Colonic mucosa (tissue), 4 donors: Measurements from ENCODE around the gene DIAPH3. TPM values are rescaled to one million over a fixed set of nuclear protein-coding genes. Genes with fewer than 3 reads are reported as not detected.

ENCODE experiments used
- DNase-seq: peaks from one replicate; pipeline ENCODE4 v3.0.0-alpha.2; 2020
- H3K27ac ChIP-seq: fragments of 200-600 bp; one replicate; pipeline ENCODE4 v1.8.0; 2021
- H3K27me3 ChIP-seq: fragments of 200-600 bp; one replicate; pipeline ENCODE4 v1.8.0; 2021
- H3K36me3 ChIP-seq: fragments of 200-600 bp; one replicate; pipeline ENCODE4 v1.8.0; 2021
- H3K4me1 ChIP-seq: fragments of 200-600 bp; one replicate; pipeline ENCODE4 v1.8.0; 2021; ENCODE audit warnings: mild to moderate bottlenecking
- H3K4me3 ChIP-seq: fragments of 200-600 bp; one replicate; pipeline ENCODE4 v1.8.0; 2021
- H3K9ac ChIP-seq, 2 donors: one replicate each; pipeline ENCODE4 v1.7.0; 2013; ENCODE audit warnings: control low read depth in 2 of 2, low read depth in 2 of 2, low read length in 2 of 2
- H3K9me3 ChIP-seq: fragments of 200-600 bp; one replicate; pipeline ENCODE4 v1.8.0; 2021
- intact Hi-C: fragments of 100-400 bp; cut with DNase I; formaldehyde crosslinking; loops from one replicate; pipeline ENCODE4 v1.14.1; 2022
- total RNA-seq, 2 donors: library from RNA; stranded (reverse); fragmentation: NEBNext Ultra II Directional in 1 of 2; extraction: Animal tissue kit (Norgen Biotek cat#: 25700) in 1 of 2; gene quantifications; one replicate each; pipeline ENCODE4 v1.2.1, GENCODE V29; 2021
- TF ChIP-seq, protein P1 (sequence below): fragments of 200-600 bp; IDR thresholded peaks from one replicate; pipeline ENCODE4 v1.8.0; 2022; ENCODE audit warnings: antibody characterized with exemption, mild to moderate bottlenecking
- donor health status: healthy.
- donor health status: DM: no; HTN: no; CAD: no.
- donor health status: DM: no; HTN: no; CAD: no.

Gene DIAPH3
- total RNA-seq, 2 donors from 2014 or later: 5.1 to 14.5 TPM

DNA sequence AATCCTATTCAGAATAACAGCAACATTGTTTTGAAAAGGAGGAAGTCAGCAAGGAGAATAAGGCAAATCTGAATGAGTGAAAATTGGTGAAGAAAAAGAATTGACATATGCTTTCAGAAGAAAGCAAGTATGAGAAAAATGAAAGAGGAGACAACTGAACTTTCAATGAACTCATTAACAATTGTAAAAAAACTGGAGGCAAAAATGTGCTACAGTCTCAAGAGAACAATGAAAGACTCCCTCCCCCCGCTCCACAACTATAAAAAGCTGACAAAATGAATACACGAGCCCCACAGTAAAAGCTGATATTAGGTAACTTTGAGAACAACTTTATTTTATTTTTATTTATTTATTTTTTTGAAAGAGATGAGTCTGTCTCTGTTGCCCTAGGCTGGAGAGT lies 373.1 kb downstream of the DIAPH3 start:
- H3K9ac ChIP-seq: no peak overlapping the region
- H3K9me3 ChIP-seq: no peaks in the 10 kb centered on the region

GRCh38 chr13:59789558-59789957 lies 374.2 kb downstream of the DIAPH3 start:
- Histone ChIP-seq H3K27me3 (no peaks in the 10 kb centered on the region), H3K4me3 (no peak overlapping the region), H3K4me1 (no peaks in the 10 kb centered on the region), H3K9ac (no peak overlapping the region), H3K27ac (no peak overlapping the region), H3K9me3 (no peaks in the 10 kb centered on the region), H3K36me3 (no peaks in the 10 kb centered on the region)
- intact Hi-C loops: no loop called here
- DNase-seq: no peak
- TF ChIP-seq, protein P1, sequence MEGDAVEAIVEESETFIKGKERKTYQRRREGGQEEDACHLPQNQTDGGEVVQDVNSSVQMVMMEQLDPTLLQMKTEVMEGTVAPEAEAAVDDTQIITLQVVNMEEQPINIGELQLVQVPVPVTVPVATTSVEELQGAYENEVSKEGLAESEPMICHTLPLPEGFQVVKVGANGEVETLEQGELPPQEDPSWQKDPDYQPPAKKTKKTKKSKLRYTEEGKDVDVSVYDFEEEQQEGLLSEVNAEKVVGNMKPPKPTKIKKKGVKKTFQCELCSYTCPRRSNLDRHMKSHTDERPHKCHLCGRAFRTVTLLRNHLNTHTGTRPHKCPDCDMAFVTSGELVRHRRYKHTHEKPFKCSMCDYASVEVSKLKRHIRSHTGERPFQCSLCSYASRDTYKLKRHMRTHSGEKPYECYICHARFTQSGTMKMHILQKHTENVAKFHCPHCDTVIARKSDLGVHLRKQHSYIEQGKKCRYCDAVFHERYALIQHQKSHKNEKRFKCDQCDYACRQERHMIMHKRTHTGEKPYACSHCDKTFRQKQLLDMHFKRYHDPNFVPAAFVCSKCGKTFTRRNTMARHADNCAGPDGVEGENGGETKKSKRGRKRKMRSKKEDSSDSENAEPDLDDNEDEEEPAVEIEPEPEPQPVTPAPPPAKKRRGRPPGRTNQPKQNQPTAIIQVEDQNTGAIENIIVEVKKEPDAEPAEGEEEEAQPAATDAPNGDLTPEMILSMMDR: no peak

More for the DNA sequence above, 373.1 kb downstream of the DIAPH3 start:
- no peak for DNase-seq
- H3K27me3 ChIP-seq: no peaks in the 10 kb centered on the region
- intact Hi-C loops: no loop called here
- no peaks in the 10 kb centered on the region for H3K36me3 ChIP-seq
- H3K27ac ChIP-seq: no peak overlapping the region
- no peak overlapping the region for H3K4me3 ChIP-seq
- no peaks in the 10 kb centered on the region for H3K4me1 ChIP-seq
- TF ChIP-seq, protein P1: no peak

DNA sequence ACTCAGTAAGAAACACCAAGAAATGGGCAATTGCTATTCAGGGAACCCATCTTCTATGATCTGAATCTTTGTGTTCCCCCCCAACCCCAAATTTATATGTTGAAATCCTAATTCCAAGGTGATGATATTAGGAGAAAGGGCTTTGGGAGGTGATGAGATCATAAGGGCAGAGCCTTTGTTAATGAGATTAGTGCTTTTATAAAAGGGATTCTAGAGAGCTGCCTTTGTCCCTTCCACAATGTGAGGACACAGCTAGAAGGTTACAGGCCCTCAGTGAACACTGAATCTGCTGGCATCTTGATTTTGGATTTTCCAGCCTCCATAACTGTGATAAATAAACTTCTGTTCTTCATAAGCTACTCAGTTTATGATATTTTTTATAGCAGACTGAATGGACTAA lies 376.0 kb downstream of the DIAPH3 start:
- TF ChIP-seq, protein P1: no peak
- H3K27ac ChIP-seq: no peak overlapping the region
- no peaks in the 10 kb centered on the region for H3K27me3 ChIP-seq
- intact Hi-C loops: no loop called here
- no peaks in the 10 kb centered on the region for H3K9me3 ChIP-seq
- H3K4me1 ChIP-seq: no peaks in the 10 kb centered on the region
- H3K4me3 ChIP-seq: no peak overlapping the region
- no peak overlapping the region for H3K9ac ChIP-seq
- H3K36me3 ChIP-seq: no peaks in the 10 kb centered on the region
- DNase-seq: no peak

DNA sequence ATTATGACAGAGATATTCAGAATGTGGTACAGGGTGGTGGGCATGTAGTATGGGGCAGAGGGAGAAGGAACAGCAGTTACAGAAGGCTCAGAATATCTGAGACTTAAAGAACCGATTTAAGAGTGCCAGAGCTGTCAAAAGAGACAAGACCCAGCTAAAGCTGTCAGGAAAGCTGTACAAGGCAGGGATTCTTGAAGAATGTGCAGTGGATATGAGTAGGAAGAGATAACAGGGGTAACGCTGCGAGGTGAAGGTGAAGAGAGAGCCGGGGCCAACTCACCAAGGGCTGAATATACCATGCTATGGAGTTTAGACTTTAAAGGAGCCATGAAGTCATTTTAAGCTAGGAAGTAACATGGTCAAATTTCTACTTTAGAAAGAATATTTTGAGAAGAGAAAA lies 381.0 kb downstream of the DIAPH3 start:
- TF ChIP-seq, protein P1: no peak
- Histone ChIP-seq H3K4me3 (no peak overlapping the region), H3K9me3 (no peaks in the 10 kb centered on the region)

GRCh38 chr13:59780058-59780457 lies 383.7 kb downstream of the DIAPH3 start:
- Histone ChIP-seq H3K27ac (no peak overlapping the region), H3K9ac (no peak overlapping the region), H3K27me3 (no peaks in the 10 kb centered on the region), H3K9me3 (no peaks in the 10 kb centered on the region), H3K36me3 (no peaks in the 10 kb centered on the region), H3K4me3 (no peak overlapping the region), H3K4me1 (no peaks in the 10 kb centered on the region)
- no peak for DNase-seq
- TF ChIP-seq, protein P1: no peak
- intact Hi-C loops: no loop called here

More for the DNA sequence above, 381.0 kb downstream of the DIAPH3 start:
- H3K4me1 ChIP-seq: no peaks in the 10 kb centered on the region
- intact Hi-C loops: no loop called here
- no peak overlapping the region for H3K9ac ChIP-seq
- no peak for DNase-seq
- H3K27me3 ChIP-seq: no peaks in the 10 kb centered on the region
- H3K36me3 ChIP-seq: no peaks in the 10 kb centered on the region
- no peak overlapping the region for H3K27ac ChIP-seq
